Loucy (cell line): ENCODE results near the gene CCDC91.

Experiments
- EZH2phosphoT487 ChIP-seq: fragments of 200-600 bp; IDR thresholded peaks from 2 replicates; pipeline ENCODE4 v1.6.1; 2018; ENCODE audit warnings: antibody characterized with exemption, mild to moderate bottlenecking, moderate library complexity, borderline replicate concordance
- TF ChIP-seq, protein P1 (sequence below): fragments of 200-600 bp; sonication (generic); conservative IDR thresholded peaks from 2 replicates; pipeline ENCODE4 v1.5.1; 2014; ENCODE audit warnings: mild to moderate bottlenecking, antibody characterized with exemption, low read length

DNA sequence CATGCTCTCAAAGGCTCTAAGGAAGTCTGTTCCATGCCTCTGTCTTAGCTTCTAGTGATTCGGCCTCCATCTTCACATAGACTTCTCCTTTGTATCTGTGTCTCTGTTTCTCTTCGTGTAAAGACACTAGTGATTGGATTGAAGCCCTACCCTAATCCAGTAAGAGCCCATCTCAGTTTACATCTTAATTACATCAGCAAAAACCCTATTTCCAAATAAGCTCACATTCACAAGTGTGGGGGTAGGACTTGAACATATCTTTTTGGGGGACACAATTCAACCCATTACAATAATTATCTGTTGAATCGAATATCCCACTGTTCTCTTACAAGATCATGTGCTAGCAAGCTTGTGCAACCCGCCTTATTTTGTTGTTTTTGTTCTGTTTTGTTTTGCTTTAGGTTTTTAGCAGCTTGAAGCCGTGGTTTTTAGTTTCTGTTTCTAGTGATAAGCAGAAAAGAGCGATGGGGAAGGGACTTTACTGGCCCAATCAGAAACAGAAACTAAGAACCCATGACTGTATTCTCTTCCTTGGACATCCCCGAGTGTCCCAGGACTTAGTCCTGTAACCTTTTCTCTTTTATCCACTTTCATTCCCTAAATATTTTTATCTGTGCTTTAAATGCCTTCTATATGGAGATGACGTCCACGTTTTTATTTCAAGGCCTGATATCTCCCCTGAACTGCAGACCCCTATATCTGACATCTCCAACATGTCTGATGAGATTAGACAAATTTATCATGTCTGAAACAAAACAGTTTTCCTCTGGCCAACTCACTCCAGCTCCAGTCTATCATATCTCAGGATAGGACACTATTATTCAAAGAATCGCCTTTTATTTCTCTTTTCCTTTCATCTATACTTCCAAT lies 353.0 kb downstream of the CCDC91 start:
- TF ChIP-seq, protein P1, sequence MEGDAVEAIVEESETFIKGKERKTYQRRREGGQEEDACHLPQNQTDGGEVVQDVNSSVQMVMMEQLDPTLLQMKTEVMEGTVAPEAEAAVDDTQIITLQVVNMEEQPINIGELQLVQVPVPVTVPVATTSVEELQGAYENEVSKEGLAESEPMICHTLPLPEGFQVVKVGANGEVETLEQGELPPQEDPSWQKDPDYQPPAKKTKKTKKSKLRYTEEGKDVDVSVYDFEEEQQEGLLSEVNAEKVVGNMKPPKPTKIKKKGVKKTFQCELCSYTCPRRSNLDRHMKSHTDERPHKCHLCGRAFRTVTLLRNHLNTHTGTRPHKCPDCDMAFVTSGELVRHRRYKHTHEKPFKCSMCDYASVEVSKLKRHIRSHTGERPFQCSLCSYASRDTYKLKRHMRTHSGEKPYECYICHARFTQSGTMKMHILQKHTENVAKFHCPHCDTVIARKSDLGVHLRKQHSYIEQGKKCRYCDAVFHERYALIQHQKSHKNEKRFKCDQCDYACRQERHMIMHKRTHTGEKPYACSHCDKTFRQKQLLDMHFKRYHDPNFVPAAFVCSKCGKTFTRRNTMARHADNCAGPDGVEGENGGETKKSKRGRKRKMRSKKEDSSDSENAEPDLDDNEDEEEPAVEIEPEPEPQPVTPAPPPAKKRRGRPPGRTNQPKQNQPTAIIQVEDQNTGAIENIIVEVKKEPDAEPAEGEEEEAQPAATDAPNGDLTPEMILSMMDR: no peak
- no peak for TF ChIP-seq EZH2phosphoT487
